GM23338 (cell line): ENCODE results near the gene NUP153.

Experiments
- CREB1 ChIP-seq: fragments of 250-450 bp; sonication (Bioruptor Pico); IDR thresholded peaks from 2 replicates; pipeline ENCODE4 v1.5.0; 2020; ENCODE audit warnings: low read depth, mild to moderate bottlenecking, moderate library complexity
- CTCF ChIP-seq, 2 experiments: fragments of 200-600 bp in 1 of 2; sonication (generic) in 1 of 2; conservative IDR thresholded peaks; 2 replicates each; pipeline versions ENCODE4 v1.5.1 to v1.6.1; 2016 to 2017; ENCODE audit warnings: antibody characterized with exemption in 2 of 2, low read depth in 2 of 2, mild to moderate bottlenecking in 2 of 2, moderate library complexity in 1 of 2
- POLR2AphosphoS5 ChIP-seq: IDR thresholded peaks from 2 replicates; pipeline ENCODE4 v1.6.1; 2016; ENCODE audit warnings: antibody characterized with exemption, low read depth

GRCh38 chr6:17691925-17692538 is 14.7 kb downstream of the NUP153 start:
- no peak for TF ChIP-seq CTCF (conservative IDR thresholded peaks at IDR 0.05; ENCODE audit: low read depth in 2 of 2)
- TF ChIP-seq CREB1 (CRISPR knock-in tag): no peak
- no peak for TF ChIP-seq POLR2AphosphoS5
